NCI-H446 treated with DMSO at 0.1 percent for 48 hours (cell line): ENCODE data around the gene NAA16.
"Not testable (repeated sequence)": the region's sequence is repeated elsewhere in the genome, so short reads cannot be mapped to it uniquely, and the experiment has no call there.

Source experiments
- DNase-seq: peaks from one replicate; lab custom pipeline; 2025; lab: John Stamatoyannopoulos, UW

NAA16 gene

GRCh38 chr13:41310963-41311405 is at the start of gene NAA16:
Gene NAA16, plus strand, starts transcription at chr13:41311267. Its CDS starts 262 bp downstream, at chr13:41311529.
- DNase-seq = peak; percentile 80

GRCh38 chr13:41263261-41263971 is 47.7 kb upstream of the NAA16 start, which contains the start of gene MTRF1:
Gene MTRF1, minus strand, starts transcription at chr13:41263576. Its CDS starts 2,669 bp downstream, at chr13:41260907.
- DNase-seq = peak; percentile 73

GRCh38 chr13:41267106-41267505 is 44.0 kb upstream of the NAA16 start:
- DNase-seq = no peak

GRCh38 chr13:41268764-41269163 is 42.3 kb upstream of the NAA16 start:
- DNase-seq = no peak

- DNase-seq = no peak
Measured at GRCh38 chr13:41271456-41272285, 39.4 kb upstream of the NAA16 start.

GRCh38 chr13:41273831-41274441 is 37.1 kb upstream of the NAA16 start:
- no peak for DNase-seq

GRCh38 chr13:41274881-41275280 is 36.2 kb upstream of the NAA16 start:
- no peak for DNase-seq

GRCh38 chr13:41276824-41277223 is 34.2 kb upstream of the NAA16 start:
- DNase-seq = no peak

GRCh38 chr13:41279156-41279555 is 31.9 kb upstream of the NAA16 start:
- DNase-seq = not testable (repeated sequence)

- DNase-seq = no peak
Measured at GRCh38 chr13:41282129-41282571, 28.9 kb upstream of the NAA16 start.

GRCh38 chr13:41284512-41285288 is 26.4 kb upstream of the NAA16 start:
- no peak for DNase-seq

GRCh38 chr13:41286370-41286769 is 24.7 kb upstream of the NAA16 start:
- no peak for DNase-seq

- DNase-seq = no peak
Measured at GRCh38 chr13:41289463-41289881, 21.6 kb upstream of the NAA16 start.

GRCh38 chr13:41291246-41291645 is 19.8 kb upstream of the NAA16 start:
- no peak for DNase-seq

GRCh38 chr13:41293272-41293671 is 17.8 kb upstream of the NAA16 start:
- no peak for DNase-seq

GRCh38 chr13:41294914-41295313 is 16.2 kb upstream of the NAA16 start:
- DNase-seq = no peak

- no peak for DNase-seq
Measured at GRCh38 chr13:41295973-41296372, 15.1 kb upstream of the NAA16 start.

GRCh38 chr13:41296879-41297646 is 14.0 kb upstream of the NAA16 start:
- DNase-seq = no peak

- no peak for DNase-seq
Measured at GRCh38 chr13:41299316-41300094, 11.6 kb upstream of the NAA16 start.

GRCh38 chr13:41302743-41303142 is 8.3 kb upstream of the NAA16 start:
- no peak for DNase-seq
